ENCODE measurements around the gene TMEM117.

DNA sequence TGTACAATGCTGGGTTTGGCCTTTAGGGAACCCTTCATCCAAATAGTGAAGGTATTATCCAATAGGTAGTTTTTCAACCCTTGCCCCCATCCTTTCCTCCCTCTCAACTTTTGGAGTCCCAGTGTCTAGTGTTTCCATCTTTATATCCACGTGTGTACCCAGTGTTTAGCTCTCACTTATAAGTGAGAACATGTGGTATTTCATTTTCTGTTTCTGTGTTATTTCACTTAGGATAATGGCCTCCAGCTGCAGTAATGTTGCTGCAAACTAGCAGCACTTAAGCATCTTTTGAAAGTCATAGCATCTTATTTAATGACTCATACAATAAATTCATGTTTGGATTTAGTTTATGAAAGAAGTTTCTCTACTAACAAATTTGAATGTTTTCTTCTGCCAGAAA, 597.8 kb downstream of the TMEM117 start:
- TF ChIP-seq, protein P1, sequence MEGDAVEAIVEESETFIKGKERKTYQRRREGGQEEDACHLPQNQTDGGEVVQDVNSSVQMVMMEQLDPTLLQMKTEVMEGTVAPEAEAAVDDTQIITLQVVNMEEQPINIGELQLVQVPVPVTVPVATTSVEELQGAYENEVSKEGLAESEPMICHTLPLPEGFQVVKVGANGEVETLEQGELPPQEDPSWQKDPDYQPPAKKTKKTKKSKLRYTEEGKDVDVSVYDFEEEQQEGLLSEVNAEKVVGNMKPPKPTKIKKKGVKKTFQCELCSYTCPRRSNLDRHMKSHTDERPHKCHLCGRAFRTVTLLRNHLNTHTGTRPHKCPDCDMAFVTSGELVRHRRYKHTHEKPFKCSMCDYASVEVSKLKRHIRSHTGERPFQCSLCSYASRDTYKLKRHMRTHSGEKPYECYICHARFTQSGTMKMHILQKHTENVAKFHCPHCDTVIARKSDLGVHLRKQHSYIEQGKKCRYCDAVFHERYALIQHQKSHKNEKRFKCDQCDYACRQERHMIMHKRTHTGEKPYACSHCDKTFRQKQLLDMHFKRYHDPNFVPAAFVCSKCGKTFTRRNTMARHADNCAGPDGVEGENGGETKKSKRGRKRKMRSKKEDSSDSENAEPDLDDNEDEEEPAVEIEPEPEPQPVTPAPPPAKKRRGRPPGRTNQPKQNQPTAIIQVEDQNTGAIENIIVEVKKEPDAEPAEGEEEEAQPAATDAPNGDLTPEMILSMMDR (IDR thresholded peaks at IDR 0.05) = no peak
- TF ChIP-seq POLR2A (IDR thresholded peaks at IDR 0.05) = no peak
